HG02642 (cell line): ENCODE results near the gene PLXDC1.
"Not testable (repeated sequence)": the region's sequence is repeated elsewhere in the genome, so short reads cannot be mapped to it uniquely, and the experiment has no call there.

Experiments
- ATAC-seq: cut with Tn5 transposase; IDR thresholded peaks from one replicate; pipeline ENCODE4 v1.9.1; 2021; ENCODE audit warnings: mild to moderate bottlenecking; ENCODE audit not compliant: unreplicated experiment, poor library complexity

The PLXDC1 gene

DNA sequence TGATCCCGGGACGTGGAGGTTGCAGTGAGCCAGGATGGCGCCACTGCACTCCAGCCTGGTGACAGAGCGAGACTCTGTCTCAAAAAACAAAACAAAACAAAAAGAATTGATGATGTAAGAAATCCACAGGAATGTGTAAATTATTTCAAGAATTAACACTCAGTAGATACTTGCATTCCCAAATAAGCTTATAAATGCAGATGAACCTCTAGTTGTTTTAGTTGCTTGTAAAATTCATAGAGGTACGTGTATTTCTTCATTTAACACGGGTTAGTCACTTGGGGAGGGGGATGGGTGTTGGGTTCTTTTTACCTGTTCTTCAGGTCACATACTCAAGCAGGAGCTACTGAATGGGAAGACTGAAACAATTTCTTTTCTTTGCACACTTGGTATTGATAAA is 128.5 kb downstream of the PLXDC1 start:
- ATAC-seq, result no peak

GRCh38 chr17:39020037-39020436 is 131.4 kb downstream of the PLXDC1 start:
- not testable (repeated sequence) for ATAC-seq

- ATAC-seq, result no peak
Measured at GRCh38 chr17:39018267-39019134, 132.9 kb downstream of the PLXDC1 start.

GRCh38 chr17:39016193-39017153 is 135.0 kb downstream of the PLXDC1 start:
- ATAC-seq, result no peak

- ATAC-seq, result no peak
Measured at GRCh38 chr17:39015546-39015935, 135.9 kb downstream of the PLXDC1 start.

GRCh38 chr17:39014795-39015545 is 136.5 kb downstream of the PLXDC1 start:
- ATAC-seq, result no peak

DNA sequence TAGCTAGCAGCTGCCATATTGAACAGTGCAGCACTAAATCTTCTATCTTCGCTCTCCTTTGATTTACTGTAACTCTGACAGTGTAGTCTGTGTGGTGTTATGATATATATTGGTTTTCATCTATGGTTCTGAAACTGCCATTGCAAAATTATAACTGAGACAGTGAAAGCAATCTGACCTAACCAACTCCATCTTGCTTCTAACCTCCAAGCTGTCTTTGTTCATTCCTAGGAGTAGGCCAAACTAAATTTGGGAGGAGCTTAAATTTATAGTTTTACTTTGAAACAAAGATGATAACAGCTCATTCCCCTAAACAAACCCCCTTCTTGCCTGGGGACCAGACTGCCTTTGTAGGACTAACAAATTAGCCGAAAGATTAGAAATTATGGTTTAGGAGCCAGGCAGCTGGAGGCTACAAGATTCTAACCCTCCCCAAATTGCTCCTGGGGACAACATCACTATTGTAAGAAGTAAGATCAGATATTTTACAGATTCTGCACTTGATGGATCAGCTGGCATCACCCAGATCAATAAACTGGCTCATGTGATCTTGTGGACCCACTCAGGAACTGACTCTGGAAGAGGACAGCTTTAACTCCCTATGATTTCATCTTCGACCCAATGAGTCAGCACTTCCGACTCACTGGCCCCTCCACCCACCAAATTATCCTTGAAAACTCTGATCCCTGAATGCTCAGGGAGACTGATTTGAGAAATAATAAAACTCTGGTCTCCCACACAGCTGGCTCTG is 137.2 kb downstream of the PLXDC1 start:
- no peak for ATAC-seq
